Caco-2 (cell line): ENCODE data around the gene CACNG5. TPM values are rescaled to one million over a fixed set of nuclear protein-coding genes. Genes with fewer than 3 reads are reported as not detected.

Experiments
- BruUV-seq: library from RNA; stranded (reverse); fragments of 400-500 nt; replicated peaks from 2 replicates; lab custom pipeline; 2021; lab: Mats Ljungman, UMichigan
- CTCF ChIA-PET: fragments of 300-600 bp; sonication (Branson Sonifier 250); formaldehyde crosslinking; loops from one replicate; lab custom pipeline; 2022; ENCODE audit warnings: antibody characterized with exemption; lab: Charles Lee
- POLR2A ChIA-PET: fragments of 300-600 bp; sonication (Branson Sonifier 250); formaldehyde crosslinking; loops from one replicate; lab custom pipeline; 2022; ENCODE audit warnings: antibody characterized with exemption; lab: Charles Lee
- DNase-seq, 2 experiments: peaks; one replicate each; pipeline versions ENCODE4 v3.0.0 to v3.0.0-alpha.2; 2020 to 2022
- H3K27me3 ChIP-seq: replicated peaks from 2 replicates; pipeline ENCODE4 v1.6.0; 2011; ENCODE audit warnings: low read length; ENCODE audit not compliant: control insufficient read depth, insufficient read depth
- H3K36me3 ChIP-seq: 2 replicates; pipeline ENCODE4 v1.5.1; 2011; ENCODE audit warnings: low read length; ENCODE audit not compliant: control insufficient read depth, insufficient read depth
- H3K4me1 ChIP-seq: fragments of 250-450 bp; sonication (Bioruptor Pico); 2 replicates; pipeline ENCODE4 v1.5.1; 2020; ENCODE audit warnings: mild to moderate bottlenecking
- H3K4me3 ChIP-seq: 2 replicates; pipeline ENCODE4 v1.5.1; 2011; ENCODE audit warnings: low read depth, mild to moderate bottlenecking, control low read depth, low read length
- H3K9me3 ChIP-seq: fragments of 250-450 bp; sonication (Bioruptor Pico); 2 replicates; pipeline ENCODE4 v1.5.1; 2020; ENCODE audit warnings: mild to moderate bottlenecking, moderate library complexity
- H3K27ac Mint-ChIP-seq: one replicate; pipeline ENCODE4 v1.8.0; 2022; ENCODE audit warnings: mixed read lengths; ENCODE audit not compliant: unreplicated experiment
- H3K27me3 Mint-ChIP-seq: one replicate; pipeline ENCODE4 v1.8.0; 2022; ENCODE audit warnings: mixed read lengths; ENCODE audit not compliant: insufficient read depth, unreplicated experiment
- H3K36me3 Mint-ChIP-seq: one replicate; pipeline ENCODE4 v1.8.0; 2022; ENCODE audit warnings: mild to moderate bottlenecking, mixed read lengths; ENCODE audit not compliant: insufficient read depth, unreplicated experiment
- H3K4me1 Mint-ChIP-seq: one replicate; pipeline ENCODE4 v1.8.0; 2022; ENCODE audit warnings: low read depth, mixed read lengths; ENCODE audit not compliant: unreplicated experiment
- H3K4me3 Mint-ChIP-seq: one replicate; pipeline ENCODE4 v1.8.0; 2022; ENCODE audit warnings: mild to moderate bottlenecking, moderate library complexity, mixed read lengths; ENCODE audit not compliant: unreplicated experiment
- H3K9me3 Mint-ChIP-seq: one replicate; pipeline ENCODE4 v1.8.0; 2022; ENCODE audit warnings: mixed read lengths; ENCODE audit not compliant: unreplicated experiment
- intact Hi-C: fragments of 100-400 bp; cut with micrococcal nuclease; formaldehyde crosslinking; loops from one replicate; pipeline ENCODE4 v1.10.0; 2022; ENCODE audit not compliant: unreplicated experiment
- total RNA-seq: library from RNA; stranded (reverse); gene quantifications from 2 replicates; pipeline ENCODE4 v1.2.3, GENCODE V29; 2022
- TF ChIP-seq, protein P1 (sequence below), 2 experiments: fragments of 200-600 bp in 1 of 2; IDR thresholded peaks; 1 replicate in 1 of 2; 2 replicates in 1 of 2; pipeline versions ENCODE4 v1.5.1 to v1.8.0; 2011 to 2022; ENCODE audit warnings: antibody characterized with exemption in 1 of 2, control low read depth in 1 of 2, inconsistent platforms in 1 of 2, low read depth in 1 of 2, low read length in 1 of 2, mild to moderate bottlenecking in 1 of 2, moderate library complexity in 1 of 2; ENCODE audit not compliant: insufficient read depth in 1 of 2, severe bottlenecking in 1 of 2, unreplicated experiment in 1 of 2

CACNG5 gene
- total RNA-seq, 1 experiment from 2014 or later, result not detected

- no TSS peak for BruUV-seq
- ChIA-PET POLR2A (no interaction called here), CTCF (no interaction called here)
- TF ChIP-seq, protein P1, sequence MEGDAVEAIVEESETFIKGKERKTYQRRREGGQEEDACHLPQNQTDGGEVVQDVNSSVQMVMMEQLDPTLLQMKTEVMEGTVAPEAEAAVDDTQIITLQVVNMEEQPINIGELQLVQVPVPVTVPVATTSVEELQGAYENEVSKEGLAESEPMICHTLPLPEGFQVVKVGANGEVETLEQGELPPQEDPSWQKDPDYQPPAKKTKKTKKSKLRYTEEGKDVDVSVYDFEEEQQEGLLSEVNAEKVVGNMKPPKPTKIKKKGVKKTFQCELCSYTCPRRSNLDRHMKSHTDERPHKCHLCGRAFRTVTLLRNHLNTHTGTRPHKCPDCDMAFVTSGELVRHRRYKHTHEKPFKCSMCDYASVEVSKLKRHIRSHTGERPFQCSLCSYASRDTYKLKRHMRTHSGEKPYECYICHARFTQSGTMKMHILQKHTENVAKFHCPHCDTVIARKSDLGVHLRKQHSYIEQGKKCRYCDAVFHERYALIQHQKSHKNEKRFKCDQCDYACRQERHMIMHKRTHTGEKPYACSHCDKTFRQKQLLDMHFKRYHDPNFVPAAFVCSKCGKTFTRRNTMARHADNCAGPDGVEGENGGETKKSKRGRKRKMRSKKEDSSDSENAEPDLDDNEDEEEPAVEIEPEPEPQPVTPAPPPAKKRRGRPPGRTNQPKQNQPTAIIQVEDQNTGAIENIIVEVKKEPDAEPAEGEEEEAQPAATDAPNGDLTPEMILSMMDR (IDR thresholded peaks at IDR 0.05; ENCODE audit: insufficient read depth in 1 of 2, low read depth in 1 of 2, low read length in 1 of 2, severe bottlenecking in 1 of 2, unreplicated experiment in 1 of 2), result no peak
- no peak for DNase-seq
- H3K36me3 Mint-ChIP-seq, result no peaks in the 10 kb centered on the region
- Histone ChIP-seq H3K9me3 (no peaks in the 10 kb centered on the region), H3K4me3 (no peak overlapping the region), H3K4me1 (no peaks in the 10 kb centered on the region), H3K36me3 (no peaks in the 10 kb centered on the region), H3K27me3 (no peaks in the 10 kb centered on the region)
- H3K4me3 Mint-ChIP-seq, result no peak overlapping the region
- H3K9me3 Mint-ChIP-seq, result no peaks in the 10 kb centered on the region
- peaks cover 15% of the 10 kb centered on the region for H3K27me3 Mint-ChIP-seq
- no peak overlapping the region for H3K27ac Mint-ChIP-seq
- no peaks in the 10 kb centered on the region for H3K4me1 Mint-ChIP-seq
- intact Hi-C loops, result no loop called here
Measured at GRCh38 chr17:66811683-66812054, 23.2 kb upstream of the CACNG5 start.

GRCh38 chr17:66812571-66812970 lies 22.3 kb upstream of the CACNG5 start:
- ChIA-PET POLR2A (no interaction called here), CTCF (no interaction called here)
- H3K4me1 Mint-ChIP-seq, result no peaks in the 10 kb centered on the region
- H3K36me3 ChIP-seq, result no peaks in the 10 kb centered on the region
- H3K27ac Mint-ChIP-seq, result no peak overlapping the region
- no peak for DNase-seq
- H3K36me3 Mint-ChIP-seq, result no peaks in the 10 kb centered on the region
- no peaks in the 10 kb centered on the region for H3K27me3 ChIP-seq
- H3K4me1 ChIP-seq, result no peaks in the 10 kb centered on the region
- H3K9me3 ChIP-seq, result peaks cover 1% of the 10 kb centered on the region; the same call in 1 of the 2 replicates
- H3K9me3 Mint-ChIP-seq, result no peaks in the 10 kb centered on the region
- intact Hi-C loops, result no loop called here
- H3K27me3 Mint-ChIP-seq, result peaks cover 17% of the 10 kb centered on the region
- TF ChIP-seq, protein P1 (IDR thresholded peaks at IDR 0.05; ENCODE audit: insufficient read depth in 1 of 2, low read depth in 1 of 2, low read length in 1 of 2, severe bottlenecking in 1 of 2, unreplicated experiment in 1 of 2), result no peak
- no TSS peak for BruUV-seq
- H3K4me3 ChIP-seq, result no peak overlapping the region
- H3K4me3 Mint-ChIP-seq, result no peak overlapping the region

DNA sequence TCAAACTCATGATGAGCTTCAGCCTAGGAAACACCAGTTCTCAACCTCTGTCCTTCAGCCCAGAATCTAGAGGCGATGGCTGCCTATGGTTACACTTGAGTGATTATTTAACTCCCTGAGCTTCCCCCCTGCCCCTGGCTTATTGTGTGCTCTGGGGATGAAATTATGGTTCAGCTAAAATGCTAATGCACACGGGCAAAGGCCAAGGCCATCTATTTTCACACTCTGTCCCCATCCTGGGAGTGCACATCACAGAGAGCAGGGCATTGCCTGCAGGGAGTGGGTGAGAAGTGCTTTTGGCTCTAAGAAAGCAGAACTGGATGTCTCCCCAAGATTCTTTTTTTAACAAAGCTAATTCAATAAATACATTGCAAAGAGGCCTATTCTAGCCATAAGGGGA lies 21.6 kb upstream of the CACNG5 start:
- Histone ChIP-seq H3K36me3 (no peaks in the 10 kb centered on the region), H3K27me3 (no peaks in the 10 kb centered on the region), H3K4me1 (no peaks in the 10 kb centered on the region), H3K4me3 (no peak overlapping the region), H3K9me3 (peaks cover 6% of the 10 kb centered on the region)
- Mint-ChIP-seq H3K27ac (no peak overlapping the region), H3K4me3 (no peak overlapping the region), H3K4me1 (no peaks in the 10 kb centered on the region), H3K36me3 (no peaks in the 10 kb centered on the region), H3K9me3 (no peaks in the 10 kb centered on the region), H3K27me3 (peaks cover 17% of the 10 kb centered on the region)
- intact Hi-C loops, result no loop called here
- no peak for DNase-seq
- CTCF ChIA-PET, result no interaction called here
- TF ChIP-seq, protein P1 (IDR thresholded peaks at IDR 0.05; ENCODE audit: insufficient read depth in 1 of 2, low read depth in 1 of 2, low read length in 1 of 2, severe bottlenecking in 1 of 2, unreplicated experiment in 1 of 2), result no peak
- no TSS peak for BruUV-seq
- POLR2A ChIA-PET, result no interaction called here
